ENCODE measurements around the gene C1QL4. TPM values are rescaled to one million over a fixed set of nuclear protein-coding genes. Genes with fewer than 3 reads are reported as not detected.

Gene C1QL4
- polyA plus RNA-seq, 1 donor from 2014 or later: 13.7 TPM

DNA sequence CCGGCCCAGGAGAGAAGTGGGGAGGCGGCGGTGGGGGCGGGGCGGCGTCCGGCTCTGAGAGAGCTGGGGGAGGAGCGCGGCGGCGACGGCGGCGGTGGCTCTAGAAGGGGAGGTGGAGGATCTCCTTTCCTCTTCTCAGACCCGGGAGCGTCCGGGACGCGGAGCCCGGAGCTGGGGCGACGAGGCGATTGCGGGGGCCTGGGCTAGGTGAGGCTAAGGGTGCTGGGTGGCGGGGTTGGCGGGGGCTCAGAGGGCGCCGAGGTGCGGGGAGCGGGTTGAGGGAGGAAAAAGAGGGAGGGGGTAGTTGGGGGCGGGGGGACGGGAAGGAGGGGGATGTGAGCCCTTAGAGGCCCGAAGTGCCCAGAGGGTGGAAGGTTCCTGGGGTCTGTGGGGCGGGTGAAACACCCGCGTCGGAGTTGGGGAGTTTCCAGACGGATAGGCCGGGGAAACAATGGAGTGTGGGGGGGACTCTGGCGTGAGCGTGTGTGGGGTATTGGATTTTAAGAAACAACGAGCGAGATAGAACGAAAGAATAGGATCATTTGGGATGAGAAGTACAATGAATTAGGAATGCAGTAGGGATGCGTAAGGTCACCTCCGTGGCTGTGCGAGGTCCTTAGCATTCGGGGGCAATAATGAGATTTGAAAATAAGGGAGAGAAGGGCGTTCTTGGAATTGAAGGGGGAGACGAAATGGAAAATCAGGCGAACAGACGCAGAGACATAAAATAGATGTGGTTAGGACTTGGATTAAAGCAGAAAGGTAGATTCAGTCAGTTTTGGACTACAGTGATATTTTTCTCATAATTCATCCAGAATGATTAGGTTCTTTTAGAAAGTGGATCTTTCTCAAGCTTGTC, 30.6 kb upstream of the C1QL4 start, which contains the start of gene SPATS2:
TSS of gene SPATS2 (plus strand) at position 82 of the 859 bp plus-strand sequence. CDS start 93,551 bp downstream, outside the sequence.
- Histone ChIP-seq H3K9me2 (ENCODE audit: insufficient read depth, low read length) (no peaks in the 10 kb centered on the region), H3K27ac (ENCODE audit: low read length) (peak within 1 kb of the TSS; percentile 93), H3K79me2 (replicated peaks; ENCODE audit: insufficient read depth, low read length) (peaks cover 45% of the 10 kb centered on the region), H3F3A (ENCODE audit: insufficient read depth, low read length, poor library complexity, severe bottlenecking) (no peaks in the 10 kb centered on the region), H3K9me3 (ENCODE audit: low read length) (no peaks in the 10 kb centered on the region), H4K20me1 (ENCODE audit: insufficient read depth) (no peaks in the 10 kb centered on the region), H3K4me3 (ENCODE audit: low read length) (peak within 1 kb of the TSS; percentile 94), H3K9ac (ENCODE audit: low read length) (peak within 1 kb of the TSS; percentile 94), H2AFZ (ENCODE audit: low read depth, low read length) (peak within 1 kb of the TSS; percentile 80), H3K4me2 (ENCODE audit: low read length) (peak within 1 kb of the TSS; percentile 87), H3K27me3 (ENCODE audit: insufficient read depth, low read depth, low read length) (no peaks in the 10 kb centered on the region), H3K36me3 (ENCODE audit: insufficient read depth, low read length) (no peaks in the 10 kb centered on the region)
- TF ChIP-seq, protein P1, sequence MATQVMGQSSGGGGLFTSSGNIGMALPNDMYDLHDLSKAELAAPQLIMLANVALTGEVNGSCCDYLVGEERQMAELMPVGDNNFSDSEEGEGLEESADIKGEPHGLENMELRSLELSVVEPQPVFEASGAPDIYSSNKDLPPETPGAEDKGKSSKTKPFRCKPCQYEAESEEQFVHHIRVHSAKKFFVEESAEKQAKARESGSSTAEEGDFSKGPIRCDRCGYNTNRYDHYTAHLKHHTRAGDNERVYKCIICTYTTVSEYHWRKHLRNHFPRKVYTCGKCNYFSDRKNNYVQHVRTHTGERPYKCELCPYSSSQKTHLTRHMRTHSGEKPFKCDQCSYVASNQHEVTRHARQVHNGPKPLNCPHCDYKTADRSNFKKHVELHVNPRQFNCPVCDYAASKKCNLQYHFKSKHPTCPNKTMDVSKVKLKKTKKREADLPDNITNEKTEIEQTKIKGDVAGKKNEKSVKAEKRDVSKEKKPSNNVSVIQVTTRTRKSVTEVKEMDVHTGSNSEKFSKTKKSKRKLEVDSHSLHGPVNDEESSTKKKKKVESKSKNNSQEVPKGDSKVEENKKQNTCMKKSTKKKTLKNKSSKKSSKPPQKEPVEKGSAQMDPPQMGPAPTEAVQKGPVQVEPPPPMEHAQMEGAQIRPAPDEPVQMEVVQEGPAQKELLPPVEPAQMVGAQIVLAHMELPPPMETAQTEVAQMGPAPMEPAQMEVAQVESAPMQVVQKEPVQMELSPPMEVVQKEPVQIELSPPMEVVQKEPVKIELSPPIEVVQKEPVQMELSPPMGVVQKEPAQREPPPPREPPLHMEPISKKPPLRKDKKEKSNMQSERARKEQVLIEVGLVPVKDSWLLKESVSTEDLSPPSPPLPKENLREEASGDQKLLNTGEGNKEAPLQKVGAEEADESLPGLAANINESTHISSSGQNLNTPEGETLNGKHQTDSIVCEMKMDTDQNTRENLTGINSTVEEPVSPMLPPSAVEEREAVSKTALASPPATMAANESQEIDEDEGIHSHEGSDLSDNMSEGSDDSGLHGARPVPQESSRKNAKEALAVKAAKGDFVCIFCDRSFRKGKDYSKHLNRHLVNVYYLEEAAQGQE (IDR thresholded peaks at IDR 0.05; ENCODE audit: borderline replicate concordance): peak; percentile 7
- TF ChIP-seq EP300 (conservative IDR thresholded peaks at IDR 0.05; ENCODE audit: poor library complexity, severe bottlenecking): no peak

DNA sequence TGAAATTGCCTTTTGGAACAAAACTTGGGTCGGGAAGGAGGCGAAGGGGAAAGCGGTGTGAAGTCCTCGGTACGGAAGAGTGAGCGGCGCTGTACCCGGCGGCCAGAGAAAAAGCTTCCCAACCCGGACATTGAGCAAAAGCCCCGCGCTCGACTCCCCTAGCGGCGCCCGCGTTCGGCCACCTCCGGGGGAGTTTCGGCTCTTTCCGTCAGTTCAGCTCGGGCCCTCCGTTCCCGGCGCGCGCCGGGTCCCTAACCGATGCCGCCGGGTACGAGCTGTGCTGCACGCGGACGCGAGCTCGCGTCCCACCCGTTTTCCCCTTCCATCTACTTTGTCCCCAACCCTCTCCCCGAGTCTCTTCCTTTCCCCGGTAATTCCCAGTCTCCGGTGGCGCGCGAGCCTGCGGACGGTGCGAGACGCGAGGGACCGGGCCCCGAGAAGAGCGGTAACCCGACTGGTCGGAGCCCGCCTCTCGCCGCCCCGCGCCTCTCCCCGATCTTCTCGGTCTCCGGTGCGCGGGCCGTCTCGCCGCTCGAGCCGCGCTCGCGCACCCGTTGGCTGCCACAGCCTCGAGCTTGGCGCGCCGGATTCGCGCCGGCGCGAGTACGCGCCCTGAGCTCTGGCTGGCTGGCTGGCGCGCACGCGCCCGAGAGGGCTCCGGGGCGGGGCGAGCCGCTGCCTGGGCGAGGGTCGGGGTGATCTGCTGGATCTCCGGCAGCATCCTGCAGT, 29.8 kb upstream of the C1QL4 start:
- no peaks in the 10 kb centered on the region for H4K20me1 ChIP-seq (ENCODE audit: insufficient read depth)
- peak overlapping the region; percentile 80 for H2AFZ ChIP-seq (ENCODE audit: low read depth, low read length)
- H3K9ac ChIP-seq (ENCODE audit: low read length): peak overlapping the region; percentile 94
- peaks cover 40% of the 10 kb centered on the region for H3K79me2 ChIP-seq (replicated peaks; ENCODE audit: insufficient read depth, low read length)
- H3K4me2 ChIP-seq (ENCODE audit: low read length): peak overlapping the region; percentile 61
- peak overlapping the region; percentile 93 for H3K27ac ChIP-seq (ENCODE audit: low read length)
- H3F3A ChIP-seq (ENCODE audit: insufficient read depth, low read length, poor library complexity, severe bottlenecking): no peaks in the 10 kb centered on the region
- no peaks in the 10 kb centered on the region for H3K9me2 ChIP-seq (ENCODE audit: insufficient read depth, low read length)
- no peaks in the 10 kb centered on the region for H3K9me3 ChIP-seq (ENCODE audit: low read length)
- TF ChIP-seq EZH2 (IDR thresholded peaks at IDR 0.05; ENCODE audit: borderline replicate concordance, insufficient read depth, low read length, poor library complexity, severe bottlenecking): no peak
- peak; percentile 56 for TF ChIP-seq CTCF (IDR thresholded peaks at IDR 0.05; ENCODE audit: poor library complexity, severe bottlenecking)
- no peak for TF ChIP-seq POLR2AphosphoS5 (IDR thresholded peaks at IDR 0.05)
- TF ChIP-seq SMC3 (conservative IDR thresholded peaks at IDR 0.05; ENCODE audit: poor library complexity): peak; percentile 26
- no peak for TF ChIP-seq RAD21 (conservative IDR thresholded peaks at IDR 0.05)
- TF ChIP-seq TAF1 (IDR thresholded peaks at IDR 0.05; ENCODE audit: low read depth): peak; percentile 77
- TF ChIP-seq EP300 (conservative IDR thresholded peaks at IDR 0.05; ENCODE audit: poor library complexity, severe bottlenecking): no peak
- TF ChIP-seq MXI1 (conservative IDR thresholded peaks at IDR 0.05; ENCODE audit: poor library complexity, severe bottlenecking): peak; percentile 86
- TF ChIP-seq, protein P1 (IDR thresholded peaks at IDR 0.05; ENCODE audit: borderline replicate concordance): peak; percentile 75
- H3K27me3 ChIP-seq (ENCODE audit: insufficient read depth, low read depth, low read length): no peaks in the 10 kb centered on the region
- no peaks in the 10 kb centered on the region for H3K36me3 ChIP-seq (ENCODE audit: insufficient read depth, low read length)
- peak overlapping the region; percentile 94 for H3K4me3 ChIP-seq (ENCODE audit: low read length)
